Measurements from ENCODE around the gene ACTR2.
"Not testable (repeated sequence)": the region's sequence is repeated elsewhere in the genome, so short reads cannot be mapped to it uniquely, and the experiment has no call there.

The ACTR2 gene

DNA sequence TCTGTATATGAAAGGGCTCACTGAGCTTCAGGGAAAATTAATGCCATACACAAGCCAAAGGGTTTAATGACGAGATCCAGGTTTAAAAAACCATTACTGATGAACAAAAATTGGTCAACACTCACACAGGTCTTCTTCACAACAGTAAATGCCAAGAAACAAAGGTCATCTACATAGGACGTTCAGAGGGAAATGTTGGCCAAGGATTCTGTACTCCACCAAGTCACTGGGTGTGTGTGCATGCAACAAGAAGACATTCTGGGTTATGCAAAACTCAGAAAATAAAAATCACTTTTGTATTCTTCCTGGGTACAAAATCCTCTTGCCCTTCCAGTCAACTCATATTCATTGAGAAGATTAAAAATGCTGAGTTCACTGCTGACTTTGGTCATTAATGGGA is 78.3 kb downstream of the ACTR2 start:
- peaks cover 0 to 7% (median 0%) of the 10 kb centered on the region in 11 experiments; a peak in 2 of 22 replicates for H3K9me3 ChIP-seq (replicated peaks in 1 of 11)
- H3K27ac ChIP-seq, result no peak overlapping the region
- no peak overlapping the region for H3K4me2 ChIP-seq
- peaks cover 0 to 11% (median 0%) of the 10 kb centered on the region in 11 experiments; a peak in 8 of 22 replicates for H3K36me3 ChIP-seq
- H3K9ac ChIP-seq, result no peak overlapping the region
- H3K27me3 ChIP-seq, result no peaks in the 10 kb centered on the region
- H3K4me1 ChIP-seq, result peaks cover 41 to 55% (median 50%) of the 10 kb centered on the region in 10 experiments
- no peak for TF ChIP-seq Cebpa-rat (IDR thresholded peaks at IDR 0.05)
- peaks cover 0 to 21% (median 4%) of the 10 kb centered on the region in 11 experiments; a peak in 5 of 22 replicates for H4K20me1 ChIP-seq
- H3K4me3 ChIP-seq, result no peak overlapping the region

DNA sequence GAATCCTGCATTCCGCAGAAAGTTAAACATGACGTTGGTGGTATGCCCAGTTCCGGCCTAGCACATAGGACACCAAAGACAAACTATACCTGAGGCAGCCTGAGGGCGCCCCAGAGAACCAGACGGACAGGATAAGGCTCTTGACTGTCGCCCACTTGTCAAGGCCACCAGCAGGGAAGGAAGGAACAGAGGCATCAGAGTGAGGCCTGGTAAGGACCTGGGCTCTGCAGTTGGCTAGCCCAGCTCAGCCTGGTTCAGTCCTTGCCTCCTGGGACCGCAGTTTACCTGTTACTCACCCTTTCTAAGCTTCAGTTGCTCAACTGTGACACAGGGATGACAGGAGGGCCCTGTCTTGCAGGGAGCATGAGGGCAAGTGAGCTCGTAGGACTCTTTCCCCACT is 82.1 kb downstream of the ACTR2 start:
- Histone ChIP-seq H3K9me3 (replicated peaks in 1 of 11) (peaks cover 0 to 13% (median 0%) of the 10 kb centered on the region in 11 experiments; a peak in 9 of 22 replicates), H3K4me1 (peaks cover 27 to 53% (median 40%) of the 10 kb centered on the region in 10 experiments), H4K20me1 (peaks cover 0 to 47% (median 22%) of the 10 kb centered on the region in 11 experiments; a peak in 13 of 22 replicates), H3K27ac (peak overlapping the region in 3 of 11 experiments; percentile 5 to 49 (median 23); a peak in 5 of 22 replicates), H3K9ac (peak overlapping the region in 4 of 11 experiments; percentile 14 to 39 (median 32); a peak in 4 of 22 replicates), H3K36me3 (peaks cover 16 to 48% (median 31%) of the 10 kb centered on the region in 11 experiments), H3K4me2 (peak overlapping the region; percentile 63 to 88 (median 75)), H3K27me3 (no peaks in the 10 kb centered on the region), H3K4me3 (no peak overlapping the region)
- TF ChIP-seq Cebpa-rat (IDR thresholded peaks at IDR 0.05), result no peak

DNA sequence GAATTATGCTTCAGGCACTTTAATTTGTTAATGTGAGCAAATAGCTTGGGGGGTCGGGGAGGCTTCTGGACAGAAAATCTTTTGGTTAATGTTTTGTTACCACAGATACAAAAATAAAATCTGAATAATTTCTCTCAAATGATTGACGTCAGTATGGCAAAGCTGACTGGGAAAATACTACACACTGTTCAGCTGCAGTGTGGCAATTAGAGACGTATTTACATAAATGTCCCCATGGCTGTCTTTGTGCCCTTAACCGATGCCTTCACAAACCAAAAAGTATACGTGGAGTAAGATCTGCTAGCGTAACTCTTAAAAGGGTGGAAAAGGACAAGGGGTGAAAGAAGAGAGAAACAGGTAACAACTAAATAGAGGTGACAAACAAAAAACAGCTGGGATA is 83.4 kb downstream of the ACTR2 start:
- peaks cover 0 to 52% (median 28%) of the 10 kb centered on the region in 11 experiments; a peak in 14 of 22 replicates for H4K20me1 ChIP-seq
- peaks cover 0 to 8% (median 0%) of the 10 kb centered on the region in 11 experiments; a peak in 9 of 22 replicates for H3K9me3 ChIP-seq (replicated peaks in 1 of 11)
- no peak for TF ChIP-seq Cebpa-rat (IDR thresholded peaks at IDR 0.05)
- H3K36me3 ChIP-seq, result peaks cover 30 to 61% (median 44%) of the 10 kb centered on the region in 11 experiments
- no peak overlapping the region for H3K9ac ChIP-seq
- H3K4me1 ChIP-seq, result peaks cover 27 to 53% (median 40%) of the 10 kb centered on the region in 10 experiments
- H3K4me2 ChIP-seq, result peak overlapping the region in 6 of 11 experiments; percentile 40 to 84 (median 69); a peak in 7 of 22 replicates
- H3K27me3 ChIP-seq, result no peaks in the 10 kb centered on the region
- H3K4me3 ChIP-seq, result no peak overlapping the region
- H3K27ac ChIP-seq, result no peak overlapping the region

DNA sequence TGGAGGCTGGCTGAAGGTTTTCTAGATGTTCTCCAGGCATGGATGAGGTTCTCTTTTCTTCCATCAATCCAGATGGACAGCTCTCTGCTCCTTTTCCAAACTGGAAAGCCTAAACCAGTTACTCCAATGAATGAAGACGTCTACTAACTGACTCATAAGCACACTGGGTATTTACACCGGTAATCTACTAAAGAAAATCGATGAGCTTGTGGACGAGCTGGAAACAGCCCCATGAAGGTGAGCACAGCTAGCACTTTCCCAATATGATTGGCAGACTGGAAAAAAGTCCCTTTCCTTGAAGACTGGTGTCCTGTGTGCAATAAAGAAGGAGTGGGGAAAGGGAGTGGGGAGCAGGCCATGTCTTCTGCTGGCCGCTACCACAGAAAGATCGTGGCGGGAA is 84.0 kb downstream of the ACTR2 start:
- no peak for TF ChIP-seq Cebpa-rat (IDR thresholded peaks at IDR 0.05)
- peaks cover 3 to 52% (median 28%) of the 10 kb centered on the region in 11 experiments; a peak in 14 of 22 replicates for H4K20me1 ChIP-seq
- peaks cover 0 to 7% (median 0%) of the 10 kb centered on the region in 11 experiments; a peak in 8 of 22 replicates for H3K9me3 ChIP-seq (replicated peaks in 1 of 11)
- H3K9ac ChIP-seq, result no peak overlapping the region
- no peaks in the 10 kb centered on the region for H3K27me3 ChIP-seq
- H3K4me3 ChIP-seq, result no peak overlapping the region
- no peak overlapping the region for H3K27ac ChIP-seq
- peaks cover 27 to 53% (median 40%) of the 10 kb centered on the region in 10 experiments for H3K4me1 ChIP-seq
- peak overlapping the region in 1 of 11 experiments; percentile 2; a peak in 1 of 22 replicates for H3K4me2 ChIP-seq
- H3K36me3 ChIP-seq, result peaks cover 35 to 67% (median 49%) of the 10 kb centered on the region in 11 experiments

DNA sequence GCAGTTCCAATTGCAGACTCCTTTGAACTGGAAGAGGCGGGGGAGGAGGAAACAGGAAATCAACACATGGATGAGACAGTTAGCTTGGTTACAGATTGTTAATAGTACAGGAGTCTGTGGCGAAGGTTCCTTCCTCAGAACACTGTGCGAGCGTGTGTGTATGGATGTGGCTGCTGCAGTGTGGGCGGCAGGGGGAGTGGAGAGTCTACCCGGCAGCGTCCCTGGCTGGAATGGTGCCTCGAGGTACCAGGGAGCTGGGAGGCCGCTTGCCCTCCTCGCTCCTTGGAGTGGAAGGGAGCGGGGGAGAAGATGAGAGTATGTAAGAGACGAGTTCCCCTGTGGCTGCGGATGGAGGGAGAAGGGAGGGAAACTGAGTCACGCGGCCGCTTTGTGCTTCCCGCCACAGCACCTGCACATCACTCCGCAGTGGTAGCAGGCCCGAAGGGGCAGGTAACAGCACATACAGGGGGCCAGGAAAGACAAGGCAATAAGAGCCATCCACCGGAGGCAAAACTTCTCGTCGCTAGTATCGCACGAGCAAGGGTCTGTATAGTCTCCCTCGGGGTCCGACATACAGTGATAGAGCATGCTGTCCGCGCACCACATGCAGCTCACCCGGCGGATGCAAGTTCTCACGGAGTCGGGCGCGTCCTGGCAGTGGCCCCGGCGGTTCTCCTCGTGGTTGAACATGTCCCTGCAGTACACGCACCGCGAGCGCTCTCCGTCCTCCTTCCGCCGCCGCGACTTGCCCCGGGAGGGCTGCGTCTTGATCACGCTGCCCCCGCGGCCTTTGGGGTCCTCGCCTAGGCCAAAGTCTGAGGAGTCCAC is 85.7 kb downstream of the ACTR2 start:
- H3K36me3 ChIP-seq, result peaks cover 52 to 80% (median 66%) of the 10 kb centered on the region in 11 experiments
- peaks cover 0 to 7% (median 0%) of the 10 kb centered on the region in 11 experiments; a peak in 8 of 22 replicates for H3K9me3 ChIP-seq (replicated peaks in 1 of 11)
- H3K4me1 ChIP-seq, result peaks cover 27 to 53% (median 38%) of the 10 kb centered on the region in 10 experiments
- no peak for TF ChIP-seq Cebpa-rat (IDR thresholded peaks at IDR 0.05)
- H3K9ac ChIP-seq, result 0 out of 22 replicates have a peak overlapping the region, but pooled peaks of 1 of the 11 experiments have one; percentile 17
- no peak overlapping the region for H3K4me3 ChIP-seq
- peak overlapping the region in 1 of 11 experiments; percentile 18; a peak in 2 of 22 replicates for H3K27ac ChIP-seq
- peak overlapping the region; percentile 30 to 70 (median 48); a peak in 20 of 22 replicates for H3K4me2 ChIP-seq
- H3K27me3 ChIP-seq, result no peaks in the 10 kb centered on the region
- peaks cover 3 to 52% (median 28%) of the 10 kb centered on the region in 11 experiments; a peak in 14 of 22 replicates for H4K20me1 ChIP-seq

DNA sequence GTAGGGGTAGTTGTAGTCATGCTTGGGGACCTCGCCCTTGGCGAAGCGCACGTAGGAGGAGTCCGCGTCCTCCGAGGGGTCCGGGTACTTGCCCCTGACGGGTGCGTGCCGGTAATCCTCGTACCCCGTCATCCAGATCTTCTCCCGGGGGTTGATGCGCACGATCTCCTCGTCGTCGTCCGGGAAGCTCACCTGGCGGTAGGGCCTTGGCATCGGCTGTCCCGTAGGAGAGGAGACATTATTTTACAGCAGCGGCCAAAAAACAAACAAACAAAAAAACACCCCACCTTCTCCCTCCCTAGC is 86.3 kb downstream of the ACTR2 start:
- peak overlapping the region in 2 of 11 experiments; percentile 30 to 58; a peak in 3 of 22 replicates for H3K4me2 ChIP-seq
- H3K27ac ChIP-seq, result no peak overlapping the region
- no peaks in the 10 kb centered on the region for H3K27me3 ChIP-seq
- no peak for TF ChIP-seq Cebpa-rat (IDR thresholded peaks at IDR 0.05)
- H3K4me3 ChIP-seq, result no peak overlapping the region
- H3K4me1 ChIP-seq, result peaks cover 27 to 53% (median 38%) of the 10 kb centered on the region in 10 experiments
- peaks cover 3 to 52% (median 28%) of the 10 kb centered on the region in 11 experiments; a peak in 14 of 22 replicates for H4K20me1 ChIP-seq
- H3K9me3 ChIP-seq (replicated peaks in 1 of 11), result peaks cover 0 to 7% (median 0%) of the 10 kb centered on the region in 11 experiments; a peak in 8 of 22 replicates
- H3K36me3 ChIP-seq, result peaks cover 53 to 83% (median 68%) of the 10 kb centered on the region in 11 experiments
- H3K9ac ChIP-seq, result no peak overlapping the region

DNA sequence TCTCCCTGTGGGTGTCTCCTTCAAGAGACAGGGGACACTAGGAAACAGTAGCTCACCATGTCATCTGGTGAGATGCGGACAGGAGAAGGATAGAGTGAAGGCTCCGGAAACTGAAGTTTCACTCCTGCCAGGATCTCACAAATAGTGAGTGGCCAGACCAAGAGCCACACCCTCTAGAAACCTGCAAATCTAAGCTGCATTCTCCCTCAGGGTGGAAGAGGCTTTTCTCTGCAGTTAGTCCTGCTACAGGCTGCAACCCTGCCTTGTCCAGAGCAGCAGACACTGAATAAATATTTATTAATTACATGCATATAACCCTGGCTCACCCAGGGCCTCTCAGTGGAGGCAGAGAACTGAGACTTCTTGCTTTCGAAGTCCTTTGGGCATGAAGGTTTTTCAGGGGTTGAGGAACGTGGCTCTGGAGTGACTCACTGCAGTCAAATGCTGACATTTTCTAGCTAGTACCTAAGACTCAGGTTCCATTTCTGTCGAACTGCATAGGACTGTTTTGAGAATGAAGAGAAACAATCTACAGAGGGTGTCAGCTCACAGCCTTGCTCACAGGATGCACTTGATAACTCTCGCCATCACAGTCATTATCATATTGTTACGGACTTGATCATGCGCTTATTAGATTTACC is 87.3 kb downstream of the ACTR2 start:
- H3K36me3 ChIP-seq, result peaks cover 53 to 90% (median 69%) of the 10 kb centered on the region in 11 experiments

DNA sequence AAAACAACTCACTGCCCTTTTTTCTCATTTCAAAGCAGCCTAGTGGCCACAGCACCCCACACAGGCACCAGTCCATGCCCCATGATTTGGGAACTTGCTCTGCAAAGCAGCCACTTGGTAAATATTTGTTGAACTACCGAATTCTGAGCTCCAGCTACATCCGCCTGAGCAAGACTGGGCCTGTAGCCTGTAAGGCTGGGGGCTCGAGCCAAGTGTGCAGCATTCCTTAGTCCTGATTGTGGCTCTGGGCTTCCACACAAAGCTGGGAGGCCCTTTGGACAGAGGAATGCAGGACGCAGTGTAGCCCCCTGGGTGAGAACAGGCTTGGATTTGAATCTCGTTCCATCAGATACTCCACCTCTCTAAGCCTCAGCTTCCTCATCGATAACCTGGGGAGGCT is 88.4 kb downstream of the ACTR2 start:
- peaks cover 3 to 39% (median 24%) of the 10 kb centered on the region in 11 experiments; a peak in 15 of 22 replicates for H4K20me1 ChIP-seq
- H3K36me3 ChIP-seq, result peaks cover 53 to 98% (median 74%) of the 10 kb centered on the region in 11 experiments
- peaks cover 9 to 32% (median 18%) of the 10 kb centered on the region in 10 experiments for H3K4me1 ChIP-seq
- H3K4me3 ChIP-seq, result no peak overlapping the region
- no peak overlapping the region for H3K4me2 ChIP-seq
- peaks cover 0 to 14% (median 6%) of the 10 kb centered on the region in 11 experiments; a peak in 8 of 22 replicates for H3K9me3 ChIP-seq (replicated peaks in 1 of 11)
- no peak overlapping the region for H3K9ac ChIP-seq
- no peak overlapping the region for H3K27ac ChIP-seq
- no peaks in the 10 kb centered on the region for H3K27me3 ChIP-seq
- no peak for TF ChIP-seq Cebpa-rat (IDR thresholded peaks at IDR 0.05)

More for the DNA sequence above, 87.3 kb downstream of the ACTR2 start:
- Histone ChIP-seq H3K9me3 (replicated peaks in 1 of 11) (peaks cover 0 to 14% (median 6%) of the 10 kb centered on the region in 11 experiments; a peak in 8 of 22 replicates), H3K4me1 (peaks cover 20 to 44% (median 29%) of the 10 kb centered on the region in 10 experiments), H3K4me3 (no peak overlapping the region), H3K27me3 (no peaks in the 10 kb centered on the region), H3K9ac (no peak overlapping the region), H3K4me2 (no peak overlapping the region), H3K27ac (no peak overlapping the region), H4K20me1 (peaks cover 3 to 48% (median 28%) of the 10 kb centered on the region in 11 experiments; a peak in 15 of 22 replicates)
- no peak for TF ChIP-seq Cebpa-rat (IDR thresholded peaks at IDR 0.05)

DNA sequence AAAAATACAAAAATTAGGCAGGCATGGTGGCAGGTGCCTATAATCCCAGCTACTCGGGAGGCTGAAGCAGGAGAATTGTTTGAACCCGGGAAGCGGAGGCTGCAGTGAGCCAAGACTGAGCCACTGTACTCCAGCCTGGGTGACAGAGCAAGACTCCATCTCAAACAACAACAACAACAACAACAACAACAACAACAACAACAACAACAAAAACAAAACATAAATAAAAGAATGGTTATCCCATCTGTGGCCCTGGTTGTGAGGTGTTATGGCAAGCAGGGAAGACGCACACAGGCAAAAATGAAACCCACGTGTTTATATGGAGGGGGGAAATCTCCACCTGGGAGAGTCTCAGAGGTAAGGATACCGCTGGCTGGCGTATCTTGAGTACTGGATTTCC is 89.7 kb downstream of the ACTR2 start:
- H4K20me1 ChIP-seq, result peaks cover 0 to 29% (median 15%) of the 10 kb centered on the region in 11 experiments; a peak in 15 of 22 replicates
- H3K27ac ChIP-seq, H3K4me2 ChIP-seq, H3K4me3 ChIP-seq, H3K27me3 ChIP-seq, H3K9ac ChIP-seq: not testable (repeated sequence)
- H3K4me1 ChIP-seq, result peaks cover 9 to 20% (median 14%) of the 10 kb centered on the region in 10 experiments; a peak in 19 of 20 replicates
- peaks cover 50 to 91% (median 71%) of the 10 kb centered on the region in 11 experiments for H3K36me3 ChIP-seq
- H3K9me3 ChIP-seq (replicated peaks in 1 of 11), result peaks cover 0 to 14% (median 6%) of the 10 kb centered on the region in 11 experiments; a peak in 8 of 22 replicates
